Neural cell (in vitro differentiated cells): Measurements from ENCODE around the gene TMSB4X. TPM values are rescaled to one million over a fixed set of nuclear protein-coding genes. Genes with fewer than 3 reads are reported as not detected.

Experiments
- H2AFZ ChIP-seq: fragments of 200-600, 300-800 bp; sonication (generic), shearing (Covaris generic); 2 replicates; pipeline ENCODE4 v1.6.0; 2014; ENCODE audit warnings: low read depth, mild to moderate bottlenecking, antibody characterized with exemption, low read length, moderate library complexity
- H3F3A ChIP-seq: fragments of 200-600 bp; shearing (Covaris generic); 2 replicates; pipeline ENCODE4 v1.6.1; 2016; ENCODE audit warnings: mild to moderate bottlenecking, moderate library complexity, mixed read lengths, antibody characterized with exemption, low read length; ENCODE audit not compliant: insufficient read depth, poor library complexity, severe bottlenecking
- H3K27ac ChIP-seq: fragments of 200-600, 300-800 bp; sonication (generic), shearing (Covaris generic); 2 replicates; pipeline ENCODE4 v1.5.1; 2014; ENCODE audit warnings: mild to moderate bottlenecking, low read length, moderate library complexity
- H3K27me3 ChIP-seq: fragments of 300-800, 200-600 bp; sonication (generic), shearing (Covaris generic); 2 replicates; pipeline ENCODE4 v1.6.0; 2014; ENCODE audit warnings: mild to moderate bottlenecking, low read depth, low read length, moderate library complexity; ENCODE audit not compliant: insufficient read depth
- H3K36me3 ChIP-seq: fragments of 300-800, 200-600 bp; sonication (generic), shearing (Covaris generic); 2 replicates; pipeline ENCODE4 v1.5.1; 2014; ENCODE audit warnings: mild to moderate bottlenecking, antibody characterized with exemption, low read length, moderate library complexity; ENCODE audit not compliant: insufficient read depth
- H3K4me2 ChIP-seq: fragments of 300-800, 200-600 bp; sonication (generic), shearing (Covaris generic); 2 replicates; pipeline ENCODE4 v1.6.0; 2014; ENCODE audit warnings: mild to moderate bottlenecking, low read length
- H3K4me3 ChIP-seq: fragments of 300-800, 200-600 bp; sonication (generic), shearing (Covaris generic); 2 replicates; pipeline ENCODE4 v1.5.1; 2014; ENCODE audit warnings: mild to moderate bottlenecking, low read length, moderate library complexity
- H3K79me2 ChIP-seq: fragments of 200-600 bp; shearing (Covaris generic); replicated peaks from 2 replicates; pipeline ENCODE4 v1.6.0; 2014; ENCODE audit warnings: mild to moderate bottlenecking, low read length, moderate library complexity; ENCODE audit not compliant: insufficient read depth
- H3K9ac ChIP-seq: fragments of 300-800, 200-600 bp; sonication (generic), shearing (Covaris generic); 2 replicates; pipeline ENCODE4 v1.6.1; 2016; ENCODE audit warnings: mild to moderate bottlenecking, low read length, mixed read lengths
- H3K9me2 ChIP-seq: fragments of 200-600 bp; shearing (Covaris generic); 2 replicates; pipeline ENCODE4 v1.6.1; 2016; ENCODE audit warnings: mild to moderate bottlenecking, low read length, mixed read lengths; ENCODE audit not compliant: insufficient read depth
- H3K9me3 ChIP-seq: fragments of 200-600, 300-800 bp; sonication (generic), shearing (Covaris generic); 2 replicates; pipeline ENCODE4 v1.6.1; 2016; ENCODE audit warnings: mild to moderate bottlenecking, mixed run types, low read length, moderate library complexity, mixed read lengths
- H4K20me1 ChIP-seq: fragments of 200-600 bp; shearing (Covaris generic); 2 replicates; pipeline ENCODE4 v1.6.1; 2016; ENCODE audit warnings: mild to moderate bottlenecking, mixed run types; ENCODE audit not compliant: insufficient read depth
- EP300 ChIP-seq: fragments of 450-650 bp; conservative IDR thresholded peaks from 2 replicates; pipeline ENCODE4 v1.6.1; 2014; ENCODE audit warnings: antibody characterized with exemption, mild to moderate bottlenecking, moderate library complexity; ENCODE audit not compliant: poor library complexity, severe bottlenecking
- EZH2 ChIP-seq: fragments of 200-600, 300-800 bp; shearing (Covaris generic), sonication (generic); IDR thresholded peaks from 2 replicates; pipeline ENCODE4 v1.6.1; 2014; ENCODE audit warnings: antibody characterized with exemption, low read length, borderline replicate concordance, mild to moderate bottlenecking; ENCODE audit not compliant: insufficient read depth, poor library complexity, severe bottlenecking
- MXI1 ChIP-seq: fragments of 450-650 bp; conservative IDR thresholded peaks from 2 replicates; pipeline ENCODE4 v1.6.1; 2014; ENCODE audit warnings: antibody characterized with exemption, mild to moderate bottlenecking; ENCODE audit not compliant: poor library complexity, severe bottlenecking
- POLR2AphosphoS5 ChIP-seq: IDR thresholded peaks from 2 replicates; pipeline ENCODE4 v1.6.1; 2012
- RAD21 ChIP-seq: fragments of 450-650 bp; conservative IDR thresholded peaks from 2 replicates; pipeline ENCODE4 v1.6.1; 2014; ENCODE audit warnings: antibody characterized with exemption, mild to moderate bottlenecking, moderate library complexity
- SMC3 ChIP-seq: fragments of 450-650 bp; conservative IDR thresholded peaks from 2 replicates; pipeline ENCODE4 v1.6.1; 2014; ENCODE audit warnings: antibody characterized with exemption, mild to moderate bottlenecking, moderate library complexity; ENCODE audit not compliant: poor library complexity
- TAF1 ChIP-seq: IDR thresholded peaks from 2 replicates; pipeline ENCODE4 v1.6.1; 2012; ENCODE audit warnings: low read depth
- polyA plus RNA-seq: library from polyadenylated mRNA; depleted of rRNA; stranded (reverse); fragments of >200 nt; gene quantifications from 2 replicates; pipeline ENCODE4 v1.2.3, GENCODE V29; 2014
- TF ChIP-seq, protein P1 (sequence below): IDR thresholded peaks from 2 replicates; pipeline ENCODE4 v1.6.1; 2012; ENCODE audit warnings: borderline replicate concordance
- TF ChIP-seq, protein P2 (sequence below): fragments of 450-650 bp; IDR thresholded peaks from 2 replicates; pipeline ENCODE4 v1.5.1; 2014; ENCODE audit warnings: antibody characterized with exemption, mild to moderate bottlenecking, moderate library complexity; ENCODE audit not compliant: poor library complexity, severe bottlenecking

TMSB4X gene
- polyA plus RNA-seq, 1 donor from 2014 or later = 11,381 TPM

DNA sequence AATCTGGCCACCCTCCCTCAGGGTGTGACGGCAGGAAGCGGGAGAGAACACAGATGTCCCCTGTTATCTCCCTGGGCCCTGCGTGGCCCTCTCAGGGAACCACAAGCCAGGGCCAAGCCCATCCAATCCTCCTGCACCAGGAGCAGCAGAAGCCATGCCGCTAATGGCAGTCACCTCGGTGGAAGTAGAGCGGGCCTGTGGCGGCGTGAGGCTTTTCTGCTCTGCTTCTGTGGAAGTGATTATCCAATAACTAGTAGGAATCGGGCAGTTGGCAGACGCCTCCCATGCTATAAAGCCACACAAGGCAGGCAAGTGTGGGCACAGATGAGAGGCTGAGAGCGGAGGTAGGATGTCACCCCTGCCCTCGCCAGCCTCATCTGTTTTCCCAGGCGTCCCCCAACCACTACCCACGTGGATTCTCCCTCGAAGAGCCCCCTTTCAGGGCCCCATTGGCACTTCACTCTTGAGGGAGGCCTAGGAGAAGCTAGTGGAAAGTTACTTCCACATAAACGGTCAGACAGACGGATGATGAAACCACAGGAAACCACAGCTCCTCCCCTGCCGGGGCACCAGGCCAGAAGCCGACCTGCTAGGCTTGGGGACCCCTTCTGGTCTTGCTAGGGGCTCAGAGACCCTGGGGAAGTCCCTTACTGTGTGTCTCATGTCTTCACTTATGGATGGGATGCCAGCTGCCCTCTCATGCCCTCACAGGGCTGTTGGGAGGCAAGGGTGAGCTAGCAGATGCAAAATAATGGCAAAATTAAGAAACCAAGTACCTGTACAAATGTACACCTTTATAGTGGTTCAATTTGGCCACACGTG is 18.8 kb upstream of the TMSB4X start:
- Histone ChIP-seq H4K20me1 (no peaks in the 10 kb centered on the region), H3K4me3 (no peak overlapping the region), H3K27ac (no peak overlapping the region), H3K27me3 (no peaks in the 10 kb centered on the region), H3K9me3 (no peaks in the 10 kb centered on the region), H3K79me2 (no peaks in the 10 kb centered on the region), H3F3A (no peaks in the 10 kb centered on the region), H3K36me3 (no peaks in the 10 kb centered on the region), H3K9me2 (no peaks in the 10 kb centered on the region), H2AFZ (no peak overlapping the region), H3K4me2 (no peak overlapping the region), H3K9ac (no peak overlapping the region)
- TF ChIP-seq TAF1 = no peak
- TF ChIP-seq RAD21 = no peak
- TF ChIP-seq POLR2AphosphoS5 = no peak
- no peak for TF ChIP-seq MXI1
- no peak for TF ChIP-seq SMC3
- TF ChIP-seq, protein P1, sequence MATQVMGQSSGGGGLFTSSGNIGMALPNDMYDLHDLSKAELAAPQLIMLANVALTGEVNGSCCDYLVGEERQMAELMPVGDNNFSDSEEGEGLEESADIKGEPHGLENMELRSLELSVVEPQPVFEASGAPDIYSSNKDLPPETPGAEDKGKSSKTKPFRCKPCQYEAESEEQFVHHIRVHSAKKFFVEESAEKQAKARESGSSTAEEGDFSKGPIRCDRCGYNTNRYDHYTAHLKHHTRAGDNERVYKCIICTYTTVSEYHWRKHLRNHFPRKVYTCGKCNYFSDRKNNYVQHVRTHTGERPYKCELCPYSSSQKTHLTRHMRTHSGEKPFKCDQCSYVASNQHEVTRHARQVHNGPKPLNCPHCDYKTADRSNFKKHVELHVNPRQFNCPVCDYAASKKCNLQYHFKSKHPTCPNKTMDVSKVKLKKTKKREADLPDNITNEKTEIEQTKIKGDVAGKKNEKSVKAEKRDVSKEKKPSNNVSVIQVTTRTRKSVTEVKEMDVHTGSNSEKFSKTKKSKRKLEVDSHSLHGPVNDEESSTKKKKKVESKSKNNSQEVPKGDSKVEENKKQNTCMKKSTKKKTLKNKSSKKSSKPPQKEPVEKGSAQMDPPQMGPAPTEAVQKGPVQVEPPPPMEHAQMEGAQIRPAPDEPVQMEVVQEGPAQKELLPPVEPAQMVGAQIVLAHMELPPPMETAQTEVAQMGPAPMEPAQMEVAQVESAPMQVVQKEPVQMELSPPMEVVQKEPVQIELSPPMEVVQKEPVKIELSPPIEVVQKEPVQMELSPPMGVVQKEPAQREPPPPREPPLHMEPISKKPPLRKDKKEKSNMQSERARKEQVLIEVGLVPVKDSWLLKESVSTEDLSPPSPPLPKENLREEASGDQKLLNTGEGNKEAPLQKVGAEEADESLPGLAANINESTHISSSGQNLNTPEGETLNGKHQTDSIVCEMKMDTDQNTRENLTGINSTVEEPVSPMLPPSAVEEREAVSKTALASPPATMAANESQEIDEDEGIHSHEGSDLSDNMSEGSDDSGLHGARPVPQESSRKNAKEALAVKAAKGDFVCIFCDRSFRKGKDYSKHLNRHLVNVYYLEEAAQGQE = no peak
- TF ChIP-seq, protein P2, sequence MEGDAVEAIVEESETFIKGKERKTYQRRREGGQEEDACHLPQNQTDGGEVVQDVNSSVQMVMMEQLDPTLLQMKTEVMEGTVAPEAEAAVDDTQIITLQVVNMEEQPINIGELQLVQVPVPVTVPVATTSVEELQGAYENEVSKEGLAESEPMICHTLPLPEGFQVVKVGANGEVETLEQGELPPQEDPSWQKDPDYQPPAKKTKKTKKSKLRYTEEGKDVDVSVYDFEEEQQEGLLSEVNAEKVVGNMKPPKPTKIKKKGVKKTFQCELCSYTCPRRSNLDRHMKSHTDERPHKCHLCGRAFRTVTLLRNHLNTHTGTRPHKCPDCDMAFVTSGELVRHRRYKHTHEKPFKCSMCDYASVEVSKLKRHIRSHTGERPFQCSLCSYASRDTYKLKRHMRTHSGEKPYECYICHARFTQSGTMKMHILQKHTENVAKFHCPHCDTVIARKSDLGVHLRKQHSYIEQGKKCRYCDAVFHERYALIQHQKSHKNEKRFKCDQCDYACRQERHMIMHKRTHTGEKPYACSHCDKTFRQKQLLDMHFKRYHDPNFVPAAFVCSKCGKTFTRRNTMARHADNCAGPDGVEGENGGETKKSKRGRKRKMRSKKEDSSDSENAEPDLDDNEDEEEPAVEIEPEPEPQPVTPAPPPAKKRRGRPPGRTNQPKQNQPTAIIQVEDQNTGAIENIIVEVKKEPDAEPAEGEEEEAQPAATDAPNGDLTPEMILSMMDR = no peak
- TF ChIP-seq EZH2 = no peak
- TF ChIP-seq EP300 = no peak

DNA sequence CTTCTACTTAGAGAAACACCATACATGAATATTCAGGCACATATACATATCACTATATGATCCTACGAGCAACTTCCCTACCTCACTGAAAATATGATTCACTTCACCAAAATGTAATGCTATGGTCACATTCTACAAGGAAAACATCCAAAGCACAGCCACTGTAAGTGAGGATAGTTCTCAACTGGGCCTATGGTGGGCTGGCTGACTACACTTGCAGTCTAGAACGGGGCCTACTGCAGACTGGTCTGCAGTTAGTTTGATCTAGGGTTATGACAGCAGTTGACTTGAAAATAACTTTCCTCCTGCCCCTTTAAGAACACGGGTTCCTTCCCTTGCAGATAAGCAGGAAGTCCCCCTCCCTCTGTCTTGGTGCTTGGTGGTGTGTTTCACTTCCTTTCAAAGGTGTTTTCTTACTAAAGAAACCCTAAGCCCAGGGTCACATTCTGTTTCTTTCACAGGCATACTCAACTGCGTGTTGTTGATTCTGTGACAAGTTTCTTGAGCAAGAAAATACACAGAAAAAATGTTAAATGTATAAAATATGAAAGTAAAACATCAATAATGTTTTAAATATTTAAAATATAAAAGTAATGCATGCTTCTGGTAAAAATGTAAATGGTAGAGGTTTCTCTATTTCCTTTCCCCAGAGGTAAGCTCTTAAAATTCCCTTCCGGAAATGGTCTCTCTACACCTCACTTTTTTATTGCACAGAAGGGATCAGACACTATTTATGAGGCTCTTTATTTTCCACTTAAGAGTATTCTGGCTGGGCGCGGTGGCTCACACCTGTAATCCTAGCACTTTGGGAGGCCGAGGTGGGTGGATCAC is 18.0 kb upstream of the TMSB4X start:
- H3F3A ChIP-seq = no peaks in the 10 kb centered on the region
- no peak overlapping the region for H3K4me2 ChIP-seq
- H4K20me1 ChIP-seq = no peaks in the 10 kb centered on the region
- no peaks in the 10 kb centered on the region for H3K9me2 ChIP-seq
- H3K9me3 ChIP-seq = no peaks in the 10 kb centered on the region
- H3K79me2 ChIP-seq = no peaks in the 10 kb centered on the region
- no peak overlapping the region for H3K9ac ChIP-seq
- TF ChIP-seq, protein P2 = no peak
- TF ChIP-seq EP300 = no peak
- TF ChIP-seq POLR2AphosphoS5 = no peak
- no peak overlapping the region for H2AFZ ChIP-seq
- no peak overlapping the region for H3K4me3 ChIP-seq
- H3K36me3 ChIP-seq = no peaks in the 10 kb centered on the region
- no peaks in the 10 kb centered on the region for H3K27me3 ChIP-seq
- H3K27ac ChIP-seq = no peak overlapping the region
